Activated CD4-positive, alpha-beta T cell treated with anti-CD3 and anti-CD28 coated beads, Interleukin-2, amount 10 ng/mL, durations not matched to agents 7 days and 5 days (primary cell): ENCODE measurements around the gene ZNF490. TPM values are rescaled to one million over a fixed set of nuclear protein-coding genes. Genes with fewer than 3 reads are reported as not detected.
"Not testable (repeated sequence)": the region's sequence is repeated elsewhere in the genome, so short reads cannot be mapped to it uniquely, and the experiment has no call there.

Experiments used
- CTCF ChIA-PET: fragments of 350-600 bp; sonication (Branson Sonifier 250); formaldehyde crosslinking; loops from one replicate; lab custom pipeline; 2021; ENCODE audit warnings: antibody characterized with exemption; lab: Charles Lee
- POLR2A ChIA-PET: fragments of 350-600 bp; sonication (Branson Sonifier 250); formaldehyde crosslinking; loops from one replicate; lab custom pipeline; 2021; ENCODE audit warnings: antibody characterized with exemption; lab: Charles Lee
- DNase-seq: peaks from one replicate; pipeline ENCODE4 v3.0.0-alpha.2; 2020
- H3K27ac Mint-ChIP-seq: one replicate; pipeline ENCODE4 v1.8.0; 2021; ENCODE audit warnings: mild to moderate bottlenecking, moderate library complexity, mixed read lengths
- H3K27me3 Mint-ChIP-seq: one replicate; pipeline ENCODE4 v1.8.0; 2021; ENCODE audit warnings: mixed read lengths
- H3K36me3 Mint-ChIP-seq: one replicate; pipeline ENCODE4 v1.8.0; 2021; ENCODE audit warnings: low read depth, mixed read lengths
- H3K4me1 Mint-ChIP-seq: one replicate; pipeline ENCODE4 v1.8.0; 2021; ENCODE audit warnings: mixed read lengths
- H3K4me3 Mint-ChIP-seq: one replicate; pipeline ENCODE4 v1.8.0; 2021; ENCODE audit warnings: mild to moderate bottlenecking, moderate library complexity, mixed read lengths
- H3K9me3 Mint-ChIP-seq: one replicate; pipeline ENCODE4 v1.8.0; 2021; ENCODE audit warnings: mixed read lengths
- total RNA-seq, 2 experiments: library from RNA; stranded (reverse); gene quantifications; one replicate each; pipeline ENCODE4 v1.2.3, GENCODE V29; 2021

ZNF490 gene
- total RNA-seq, result 10 to 100 TPM; 15.1 to 15.8 TPM

DNA sequence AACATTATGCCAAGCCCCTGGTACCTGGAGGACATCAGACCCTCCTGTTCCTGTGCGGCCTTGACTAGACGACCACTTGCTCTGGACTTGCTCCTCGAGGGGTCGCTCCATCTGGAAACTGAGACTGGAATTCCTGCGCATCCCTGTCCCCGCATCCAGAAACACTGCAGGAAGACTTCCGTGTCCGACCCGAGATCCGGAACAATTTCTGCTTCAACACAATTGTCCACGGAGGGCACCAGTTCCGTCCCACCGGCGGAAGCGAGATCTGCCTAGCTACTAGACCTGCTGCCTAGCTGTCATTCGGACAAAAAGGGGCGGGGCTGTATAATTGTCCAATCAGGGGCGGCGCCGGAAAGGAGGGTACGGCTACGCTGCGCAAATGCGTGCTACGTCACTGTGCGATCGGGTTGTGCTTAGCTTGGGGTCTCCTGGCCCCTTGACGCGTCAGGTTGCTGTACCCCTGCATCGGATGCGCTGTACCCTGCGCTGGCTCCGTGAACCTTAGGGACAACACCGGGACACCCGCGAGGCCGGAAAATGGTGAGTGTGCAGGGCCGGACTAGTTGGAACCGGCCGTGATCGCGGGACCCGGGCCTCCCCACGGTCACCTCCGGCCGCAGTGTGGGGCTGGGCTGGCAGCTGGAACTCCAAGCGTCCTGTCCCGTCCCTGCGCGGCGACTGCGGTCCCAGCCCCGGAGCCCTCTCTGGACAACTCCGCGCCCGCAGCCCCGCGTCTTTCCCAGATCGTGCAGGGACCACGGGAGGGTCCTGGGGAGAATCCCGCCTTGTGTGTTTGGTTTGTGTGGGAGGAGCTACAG, at the start of gene ZNF490, which contains the start of gene ZNF791:
ZNF490 (minus strand) TSS at position 274 of the 821 bp plus-strand sequence; CDS start at position 141, 133 bp downstream.
ZNF791 (plus strand) TSS at position 381 of the 821 bp plus-strand sequence; CDS start at position 541, 160 bp downstream.
- DNase-seq, result peak; percentile 99
- Mint-ChIP-seq H3K27me3 (no peaks in the 10 kb centered on the region), H3K4me3 (peak within 1 kb of the TSS; percentile 100), H3K36me3 (peaks cover 35% of the 10 kb centered on the region), H3K9me3 (no peaks in the 10 kb centered on the region), H3K27ac (peak within 1 kb of the TSS; percentile 100), H3K4me1 (peaks cover 33% of the 10 kb centered on the region)
- CTCF ChIA-PET, result interaction anchor here (0.5 to 1.3 kb wide), 2 partner anchors 50 to 867 kb away, joined by 3 read pairs; no protein-coding TSS in a partner anchor
- POLR2A ChIA-PET, result interaction anchor here (0.6 to 1.5 kb wide), 4 partner anchors 25 to 278 kb away, joined by 3 to 6 read pairs (median 3); partner anchors contain the start of gene JUNB

DNA sequence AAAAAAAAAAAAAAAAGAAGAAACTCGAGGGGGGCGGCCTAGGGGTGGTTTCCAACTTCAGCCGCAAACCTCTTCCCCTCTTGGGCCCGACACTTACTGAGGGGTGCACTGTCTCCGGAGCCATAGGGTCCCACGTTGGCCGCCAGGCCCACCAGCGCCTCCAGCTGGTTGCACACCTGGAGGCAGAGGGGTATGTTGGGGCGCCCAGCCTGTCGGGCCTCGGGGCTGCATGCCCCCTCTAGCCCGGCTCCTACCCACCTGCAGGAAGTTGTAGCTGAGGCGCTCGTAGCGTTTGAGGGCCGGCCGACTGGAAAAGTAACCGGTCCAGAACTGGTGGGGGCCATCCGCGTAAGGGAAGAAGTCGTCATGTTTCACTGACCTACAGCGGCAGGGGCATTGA, 47.4 kb upstream of the ZNF490 start:
- Mint-ChIP-seq H3K36me3 (peaks cover 58% of the 10 kb centered on the region), H3K4me1 (peaks cover 5% of the 10 kb centered on the region), H3K27me3 (no peaks in the 10 kb centered on the region), H3K27ac (no peak overlapping the region), H3K4me3 (no peak overlapping the region), H3K9me3 (no peaks in the 10 kb centered on the region)
- no peak for DNase-seq
- POLR2A ChIA-PET, result no interaction called here
- CTCF ChIA-PET, result no interaction called here

DNA sequence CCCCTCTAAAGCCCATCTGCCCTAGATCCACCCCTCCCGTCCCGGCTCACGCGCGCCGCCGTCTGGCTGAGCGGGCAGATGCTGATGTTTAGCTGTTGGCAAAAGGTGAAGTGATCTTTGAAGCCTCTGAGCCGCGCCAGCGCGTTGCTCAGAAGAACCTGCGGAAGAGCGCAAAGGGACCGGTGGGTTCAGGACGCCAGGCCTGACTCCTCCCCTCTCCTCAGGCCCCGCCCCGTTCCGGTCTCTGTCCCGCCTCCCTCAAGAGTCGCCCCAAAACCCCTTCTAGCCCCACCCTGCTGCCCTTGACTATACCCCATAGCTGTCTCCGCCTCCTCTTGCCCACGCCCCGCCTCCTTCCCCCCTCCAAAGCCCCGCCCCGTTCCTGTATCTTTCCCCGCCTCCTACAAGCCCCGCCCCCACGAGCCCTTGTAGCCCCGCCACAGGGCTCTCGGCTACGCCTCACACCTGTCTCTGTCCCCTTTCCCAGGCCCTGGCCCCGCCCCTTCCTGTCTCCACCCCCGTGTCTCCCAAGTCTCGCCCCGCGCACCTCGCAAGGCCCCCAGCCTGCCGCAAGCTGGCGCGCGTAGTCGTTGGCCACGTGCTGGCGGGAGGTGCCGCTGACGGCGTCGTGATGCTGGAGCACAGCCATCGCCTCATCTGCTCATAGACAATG, 46.4 kb upstream of the ZNF490 start:
- CTCF ChIA-PET, result no interaction called here
- POLR2A ChIA-PET, result no interaction called here
- H3K36me3 Mint-ChIP-seq, result peaks cover 57% of the 10 kb centered on the region
- no peak overlapping the region for H3K4me3 Mint-ChIP-seq
- DNase-seq, result no peak
- H3K27me3 Mint-ChIP-seq, result no peaks in the 10 kb centered on the region
- H3K4me1 Mint-ChIP-seq, result peaks cover 5% of the 10 kb centered on the region
- no peaks in the 10 kb centered on the region for H3K9me3 Mint-ChIP-seq
- no peak overlapping the region for H3K27ac Mint-ChIP-seq

DNA sequence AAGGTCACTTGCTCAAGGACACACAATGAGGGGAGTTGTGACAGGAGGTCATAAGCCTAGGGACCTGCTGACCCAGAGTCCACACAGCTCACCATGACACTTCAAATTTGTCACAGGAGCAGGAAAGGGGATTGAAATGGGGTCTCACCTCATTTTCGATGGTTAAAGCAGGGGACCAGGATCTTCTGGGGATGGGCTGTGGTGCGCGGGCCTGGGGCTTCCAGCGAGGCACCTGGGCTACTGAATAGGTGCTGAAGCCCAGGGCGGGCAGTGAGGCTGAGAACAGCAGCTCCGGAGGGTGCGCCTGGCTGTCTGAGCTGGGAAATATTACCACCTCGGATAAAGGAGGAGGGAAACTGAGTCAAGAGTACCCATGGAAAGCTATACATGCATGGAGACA, 44.9 kb upstream of the ZNF490 start:
- Mint-ChIP-seq H3K27me3 (no peaks in the 10 kb centered on the region), H3K27ac (no peak overlapping the region), H3K4me3 (no peak overlapping the region), H3K36me3 (peaks cover 54% of the 10 kb centered on the region), H3K9me3 (no peaks in the 10 kb centered on the region), H3K4me1 (peaks cover 5% of the 10 kb centered on the region)
- no peak for DNase-seq
- ChIA-PET CTCF (interaction anchor here (0.5 to 2.0 kb wide), 2 partner anchors 16 to 622 kb away, joined by 3 to 4 read pairs; no protein-coding TSS in a partner anchor), POLR2A (no interaction called here)

DNA sequence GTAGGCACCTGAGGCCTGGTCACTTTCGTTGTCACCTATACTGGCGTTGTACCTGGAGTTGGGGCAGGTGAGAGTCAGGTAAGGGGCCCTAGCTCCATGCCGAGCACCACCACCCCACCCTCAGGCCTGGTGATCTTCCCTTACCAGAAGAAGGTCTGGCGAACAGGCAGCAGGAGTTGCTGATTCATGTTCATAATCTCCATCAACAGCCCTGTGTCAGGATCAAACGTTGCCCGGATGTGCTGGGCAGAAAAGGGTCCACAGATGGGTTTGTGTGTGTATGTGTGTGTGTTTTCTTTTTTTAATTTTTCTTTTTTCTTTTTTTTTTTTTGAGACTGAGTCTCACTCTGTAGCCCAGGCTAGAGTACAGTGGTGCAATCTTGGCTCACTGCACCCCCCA, 41.6 kb upstream of the ZNF490 start:
- ChIA-PET CTCF (interaction anchor here (0.8 kb wide), 1 partner anchor 252 kb away, joined by 8 read pairs; no protein-coding TSS in a partner anchor), POLR2A (no interaction called here)
- H3K4me1 Mint-ChIP-seq, result peaks cover 9% of the 10 kb centered on the region
- H3K36me3 Mint-ChIP-seq, result peaks cover 49% of the 10 kb centered on the region
- no peaks in the 10 kb centered on the region for H3K9me3 Mint-ChIP-seq
- no peak overlapping the region for H3K4me3 Mint-ChIP-seq
- no peak overlapping the region for H3K27ac Mint-ChIP-seq
- no peaks in the 10 kb centered on the region for H3K27me3 Mint-ChIP-seq
- DNase-seq, result no peak

DNA sequence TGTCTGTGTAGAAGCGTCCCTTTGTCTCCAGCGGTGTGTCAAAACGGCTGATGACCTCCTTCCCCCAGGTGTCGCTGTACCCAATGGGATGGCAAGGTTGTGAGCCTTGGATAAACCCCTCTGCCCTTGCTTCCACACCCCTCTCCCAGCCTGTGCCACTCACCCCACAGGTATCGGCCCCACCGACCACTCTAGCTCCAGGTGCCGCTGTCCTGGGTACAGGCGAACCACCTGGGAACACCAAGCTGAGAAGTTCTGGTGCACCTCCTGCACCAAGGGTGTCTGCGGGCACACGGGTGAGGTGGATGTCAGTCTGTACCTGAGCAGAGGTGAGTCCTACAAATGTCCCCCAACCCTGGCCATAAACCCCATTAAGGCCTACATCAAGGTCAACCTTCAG, 39.3 kb upstream of the ZNF490 start:
- Mint-ChIP-seq H3K27ac (no peak overlapping the region), H3K4me3 (no peak overlapping the region), H3K4me1 (peaks cover 5% of the 10 kb centered on the region), H3K9me3 (no peaks in the 10 kb centered on the region), H3K36me3 (peaks cover 35% of the 10 kb centered on the region), H3K27me3 (no peaks in the 10 kb centered on the region)
- POLR2A ChIA-PET, result no interaction called here
- CTCF ChIA-PET, result no interaction called here
- DNase-seq, result no peak

DNA sequence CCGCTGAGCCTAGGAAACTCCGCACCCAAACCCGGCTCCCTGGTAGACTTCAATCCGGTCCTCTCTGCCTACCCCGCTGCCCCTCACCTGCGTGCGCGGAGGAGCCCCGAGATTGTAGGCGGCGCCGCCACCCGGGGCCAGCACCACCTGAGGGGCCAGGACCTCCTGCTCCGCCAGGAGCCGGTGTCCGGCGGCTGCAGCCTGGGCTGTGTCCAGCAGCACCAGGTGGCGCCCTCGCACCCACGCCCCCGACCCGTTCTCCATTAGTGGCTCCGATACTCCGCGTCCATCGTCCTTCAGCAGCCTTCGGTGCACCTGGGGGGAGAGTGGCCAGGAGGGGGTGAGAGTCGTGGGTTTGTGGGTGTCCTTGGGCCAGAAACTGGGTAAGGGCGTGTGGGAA, 37.5 kb upstream of the ZNF490 start:
- peaks cover 5% of the 10 kb centered on the region for H3K4me1 Mint-ChIP-seq
- H3K36me3 Mint-ChIP-seq, result peaks cover 38% of the 10 kb centered on the region
- CTCF ChIA-PET, result interaction anchor here (0.8 kb wide), 1 partner anchor 835 kb away, joined by 3 read pairs; no protein-coding TSS in a partner anchor
- POLR2A ChIA-PET, result no interaction called here
- DNase-seq, result no peak
- no peaks in the 10 kb centered on the region for H3K9me3 Mint-ChIP-seq
- H3K27ac Mint-ChIP-seq, result no peak overlapping the region
- H3K4me3 Mint-ChIP-seq, result no peak overlapping the region
- H3K27me3 Mint-ChIP-seq, result no peaks in the 10 kb centered on the region

DNA sequence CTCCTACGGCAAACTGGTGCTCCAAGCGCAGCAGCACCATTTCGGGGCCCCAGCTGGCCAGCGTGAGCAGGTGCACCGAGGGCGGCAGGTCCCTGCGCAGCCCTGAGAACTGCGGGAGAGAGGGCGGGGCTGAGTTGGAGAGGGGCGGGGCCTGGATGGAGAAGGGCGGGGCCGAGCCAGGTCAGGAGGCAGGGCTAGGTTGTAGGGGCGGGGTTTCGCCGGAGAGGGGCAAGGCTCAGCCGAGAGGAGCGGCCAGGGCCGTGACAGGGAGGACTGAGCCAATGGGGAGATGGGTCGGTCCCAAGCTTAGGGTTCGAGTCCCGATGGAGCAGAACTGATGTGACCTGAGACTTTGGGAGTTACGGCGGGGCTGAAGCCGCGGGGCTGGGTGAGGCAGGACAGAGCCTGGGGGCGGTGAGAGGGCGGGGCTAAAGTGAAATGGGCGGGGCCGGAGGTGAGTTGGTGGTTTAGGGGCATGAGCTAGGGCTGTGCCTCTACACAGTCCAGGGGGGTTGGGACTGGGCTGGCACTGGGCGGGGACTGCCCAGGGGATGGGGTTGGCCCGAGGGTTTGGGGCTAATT, 37.0 kb upstream of the ZNF490 start:
- Mint-ChIP-seq H3K4me3 (no peak overlapping the region), H3K9me3 (no peaks in the 10 kb centered on the region), H3K27me3 (no peaks in the 10 kb centered on the region), H3K27ac (no peak overlapping the region), H3K36me3 (peaks cover 43% of the 10 kb centered on the region), H3K4me1 (peaks cover 5% of the 10 kb centered on the region)
- DNase-seq, result peak; percentile 20
- ChIA-PET CTCF (interaction anchor here (0.5 kb wide), 1 partner anchor 33 kb away, joined by 4 read pairs; no protein-coding TSS in a partner anchor), POLR2A (no interaction called here)

DNA sequence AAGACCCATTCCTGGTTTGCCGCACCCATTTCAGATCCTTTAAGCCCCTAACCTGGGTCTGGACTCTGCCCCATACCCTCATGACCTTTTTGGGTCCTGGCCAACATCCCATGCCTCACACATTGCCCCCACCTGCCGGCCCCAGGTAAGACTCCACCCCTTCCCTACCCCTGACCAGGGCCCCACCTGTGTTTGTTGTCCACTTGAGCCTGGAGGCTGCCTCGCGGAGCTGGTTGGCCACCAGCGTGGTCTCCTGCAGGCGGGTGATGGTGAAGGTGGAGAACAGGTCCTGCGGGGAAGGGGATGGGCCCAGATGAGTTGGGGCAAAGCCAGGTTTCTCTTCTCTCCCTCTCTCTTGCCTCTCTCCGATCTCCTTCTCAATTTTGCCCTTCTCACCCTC, 36.4 kb upstream of the ZNF490 start:
- Mint-ChIP-seq H3K4me1 (peaks cover 5% of the 10 kb centered on the region), H3K27me3 (no peaks in the 10 kb centered on the region), H3K4me3 (no peak overlapping the region), H3K36me3 (peaks cover 43% of the 10 kb centered on the region), H3K9me3 (no peaks in the 10 kb centered on the region), H3K27ac (no peak overlapping the region)
- ChIA-PET POLR2A (no interaction called here), CTCF (interaction anchor here (0.5 kb wide), 1 partner anchor 33 kb away, joined by 4 read pairs; no protein-coding TSS in a partner anchor)
- no peak for DNase-seq

DNA sequence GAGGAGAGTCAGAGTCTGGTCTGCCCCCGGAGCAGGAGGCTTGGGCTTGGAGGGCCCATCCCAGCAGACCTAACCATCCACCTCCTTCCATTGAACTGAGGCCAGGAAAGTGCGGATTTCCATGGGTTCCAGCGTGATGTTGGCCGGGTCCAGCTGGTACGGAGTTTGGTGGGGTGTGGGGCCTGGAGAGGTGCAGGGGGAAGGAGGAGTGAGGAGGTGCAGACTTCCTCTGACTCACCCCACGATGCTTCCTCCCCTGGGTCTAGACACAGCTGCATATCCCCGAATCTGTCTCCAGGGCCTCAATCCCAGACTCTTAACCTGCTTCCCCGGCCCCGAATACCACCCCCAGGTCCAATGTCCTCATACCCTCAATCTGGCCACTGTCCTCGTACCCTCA, 35.9 kb upstream of the ZNF490 start:
- H3K4me1 Mint-ChIP-seq, result peaks cover 5% of the 10 kb centered on the region
- ChIA-PET POLR2A (no interaction called here), CTCF (no interaction called here)
- H3K36me3 Mint-ChIP-seq, result peaks cover 41% of the 10 kb centered on the region
- no peaks in the 10 kb centered on the region for H3K9me3 Mint-ChIP-seq
- no peaks in the 10 kb centered on the region for H3K27me3 Mint-ChIP-seq
- no peak overlapping the region for H3K27ac Mint-ChIP-seq
- no peak for DNase-seq
- no peak overlapping the region for H3K4me3 Mint-ChIP-seq

DNA sequence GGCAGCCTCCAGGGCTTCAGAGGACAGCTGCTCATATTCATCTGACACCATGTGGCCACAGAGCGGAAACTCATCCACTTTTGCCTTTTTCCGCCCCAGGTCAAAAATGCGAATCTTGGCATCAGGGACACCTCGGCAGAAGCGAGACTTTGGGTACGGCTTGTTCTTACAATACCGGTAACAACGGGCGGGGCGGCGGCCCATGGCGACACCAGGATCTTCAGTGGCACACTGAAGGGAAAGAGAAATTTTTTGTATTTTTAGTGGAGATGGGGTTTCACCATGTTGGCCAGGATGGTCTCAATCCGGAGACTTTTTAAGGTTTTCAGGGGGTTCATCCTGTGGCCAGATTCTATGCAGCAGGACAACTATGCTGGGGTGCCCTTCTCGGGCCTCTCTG, 33.1 kb upstream of the ZNF490 start:
- H3K27me3 Mint-ChIP-seq, H3K4me3 Mint-ChIP-seq, DNase-seq, H3K27ac Mint-ChIP-seq, CTCF ChIA-PET, POLR2A ChIA-PET, H3K9me3 Mint-ChIP-seq: not testable (repeated sequence)
- peaks cover 31% of the 10 kb centered on the region for H3K36me3 Mint-ChIP-seq
- H3K4me1 Mint-ChIP-seq, result peaks cover 16% of the 10 kb centered on the region

DNA sequence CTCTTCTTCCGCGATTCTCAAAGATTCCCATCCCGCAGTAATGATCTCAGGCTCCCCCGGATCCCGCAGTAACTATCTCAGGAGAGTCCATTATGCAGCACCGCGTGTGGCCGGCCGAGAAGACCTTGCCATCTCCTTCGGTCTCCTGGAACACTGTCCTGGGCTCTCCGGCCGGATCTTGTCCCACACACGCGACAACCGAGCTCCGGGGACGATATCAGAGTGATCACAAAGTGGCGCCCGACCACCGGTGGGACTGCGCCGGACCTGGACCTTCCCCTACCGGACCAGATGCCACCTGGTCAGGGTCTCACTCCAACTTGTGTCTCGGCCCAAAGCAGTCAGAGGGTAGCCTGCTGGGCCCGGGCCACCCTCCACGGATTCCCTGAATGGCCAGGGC, 31.9 kb upstream of the ZNF490 start:
- no peak overlapping the region for H3K4me3 Mint-ChIP-seq
- H3K27ac Mint-ChIP-seq, result no peak overlapping the region
- POLR2A ChIA-PET, result no interaction called here
- no peak for DNase-seq
- peaks cover 13% of the 10 kb centered on the region for H3K4me1 Mint-ChIP-seq
- no peaks in the 10 kb centered on the region for H3K9me3 Mint-ChIP-seq
- H3K27me3 Mint-ChIP-seq, result no peaks in the 10 kb centered on the region
- H3K36me3 Mint-ChIP-seq, result peaks cover 28% of the 10 kb centered on the region
- CTCF ChIA-PET, result interaction anchor here (0.5 kb wide), 1 partner anchor 12 kb away, joined by 4 read pairs; no protein-coding TSS in a partner anchor
